Effector memory CD4-positive, alpha-beta T cell (primary cell): ENCODE results near the gene NOS2.

Experiments
- DNase-seq, 3 donors: peaks; one replicate each; pipeline ENCODE4 v3.0.0-alpha.2; 2020
- H3K27ac ChIP-seq: 2 replicates; pipeline ENCODE4 v1.7.0; 2013; ENCODE audit warnings: mild to moderate bottlenecking, low read length, moderate library complexity; ENCODE audit not compliant: insufficient read depth, poor library complexity, severe bottlenecking
- H3K27me3 ChIP-seq: replicated peaks from 2 replicates; pipeline ENCODE4 v1.7.0; 2013; ENCODE audit warnings: mild to moderate bottlenecking, low read length; ENCODE audit not compliant: insufficient read depth, control insufficient read depth, poor library complexity, severe bottlenecking
- H3K36me3 ChIP-seq: 2 replicates; pipeline ENCODE4 v1.7.0; 2013; ENCODE audit warnings: mild to moderate bottlenecking, low read length, moderate library complexity; ENCODE audit not compliant: control insufficient read depth, insufficient read depth
- H3K4me1 ChIP-seq: 2 replicates; pipeline ENCODE4 v1.7.0; 2013; ENCODE audit warnings: low read length, mild to moderate bottlenecking; ENCODE audit not compliant: control insufficient read depth, insufficient read depth, poor library complexity, severe bottlenecking
- H3K4me3 ChIP-seq: 2 replicates; pipeline ENCODE4 v1.7.0; 2013; ENCODE audit warnings: low read length, low read depth, mild to moderate bottlenecking; ENCODE audit not compliant: insufficient read depth, poor library complexity, severe bottlenecking
- H3K9me3 ChIP-seq: 2 replicates; pipeline ENCODE4 v1.7.0; 2013; ENCODE audit warnings: mild to moderate bottlenecking, low read length, moderate library complexity; ENCODE audit not compliant: control insufficient read depth

The NOS2 gene

DNA sequence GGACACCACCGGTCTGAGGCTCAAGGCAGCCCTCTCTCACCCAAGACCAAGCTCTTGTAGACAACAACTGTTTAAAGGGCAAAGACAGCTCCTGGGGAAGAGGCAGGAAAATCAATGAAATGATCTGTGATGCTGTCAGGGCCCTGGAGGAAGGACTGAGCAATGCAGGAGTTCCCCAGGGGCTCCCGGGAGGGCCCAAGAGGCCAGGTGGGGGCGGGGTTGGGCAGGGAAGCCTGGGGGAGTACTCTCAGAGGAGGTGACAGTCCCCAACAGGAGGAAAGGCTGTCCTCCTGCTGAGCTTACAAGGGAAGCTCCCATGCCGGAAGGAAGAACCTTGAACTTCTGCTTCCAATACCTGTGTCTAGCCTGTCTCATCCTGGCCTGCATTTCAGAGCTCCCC lies 8.3 kb upstream of the NOS2 start:
- no peaks in the 10 kb centered on the region for H3K27me3 ChIP-seq
- H3K9me3 ChIP-seq = no peaks in the 10 kb centered on the region
- H3K36me3 ChIP-seq = no peaks in the 10 kb centered on the region
- H3K27ac ChIP-seq = peak overlapping the region; percentile 61
- H3K4me3 ChIP-seq = no peak overlapping the region
- H3K4me1 ChIP-seq = peaks cover 21% of the 10 kb centered on the region
- DNase-seq = no peak

DNA sequence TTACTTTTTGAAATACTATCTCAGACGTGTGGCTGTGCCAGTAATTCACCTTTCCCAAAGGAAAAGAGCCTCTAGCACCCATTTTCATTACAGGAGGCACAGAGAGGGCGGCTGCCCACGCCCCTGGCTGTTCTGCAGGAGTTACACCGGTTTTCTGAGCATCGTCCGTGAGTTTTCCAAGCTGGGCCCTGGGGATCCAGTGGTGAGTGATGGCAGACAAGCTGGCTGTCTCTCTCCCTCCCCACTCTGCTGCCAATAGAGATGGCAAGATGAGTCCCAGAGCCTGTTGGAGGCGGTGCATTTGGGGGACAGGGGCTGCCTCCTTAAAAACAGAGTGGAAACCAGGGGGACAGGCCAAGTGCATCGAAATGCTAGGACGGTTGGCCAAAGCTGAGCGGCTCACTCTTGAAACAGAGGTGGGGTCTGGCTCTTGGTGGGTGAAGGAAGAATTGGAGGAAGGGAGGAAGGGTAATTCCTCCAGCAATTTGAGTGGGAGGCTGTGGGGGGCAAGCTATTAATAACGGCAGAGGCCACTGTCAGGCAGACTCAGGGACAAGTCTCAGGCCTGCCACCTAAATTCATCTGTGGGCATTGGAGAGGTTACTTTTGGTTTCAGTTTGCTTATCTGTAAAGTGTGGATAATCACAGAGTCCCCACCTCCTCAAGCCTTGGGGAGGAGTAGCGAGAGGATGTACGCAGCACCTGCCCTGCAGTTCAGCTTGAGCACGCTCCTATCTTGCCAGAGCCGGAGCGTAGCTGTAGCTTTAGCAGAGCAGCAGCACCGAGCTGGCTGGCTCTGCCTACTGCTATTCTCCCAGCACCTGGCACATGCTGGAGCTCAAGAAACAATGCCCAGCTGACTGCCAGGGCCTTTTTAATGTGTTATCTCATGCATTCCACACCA lies 7.5 kb upstream of the NOS2 start:
- DNase-seq = peak; percentile 9 to 59 (median 44)
- H3K4me1 ChIP-seq = peaks cover 21% of the 10 kb centered on the region
- peak overlapping the region; percentile 34 for H3K4me3 ChIP-seq
- H3K27ac ChIP-seq = peak overlapping the region; percentile 61
- H3K27me3 ChIP-seq = no peaks in the 10 kb centered on the region
- H3K9me3 ChIP-seq = no peaks in the 10 kb centered on the region
- H3K36me3 ChIP-seq = no peaks in the 10 kb centered on the region

DNA sequence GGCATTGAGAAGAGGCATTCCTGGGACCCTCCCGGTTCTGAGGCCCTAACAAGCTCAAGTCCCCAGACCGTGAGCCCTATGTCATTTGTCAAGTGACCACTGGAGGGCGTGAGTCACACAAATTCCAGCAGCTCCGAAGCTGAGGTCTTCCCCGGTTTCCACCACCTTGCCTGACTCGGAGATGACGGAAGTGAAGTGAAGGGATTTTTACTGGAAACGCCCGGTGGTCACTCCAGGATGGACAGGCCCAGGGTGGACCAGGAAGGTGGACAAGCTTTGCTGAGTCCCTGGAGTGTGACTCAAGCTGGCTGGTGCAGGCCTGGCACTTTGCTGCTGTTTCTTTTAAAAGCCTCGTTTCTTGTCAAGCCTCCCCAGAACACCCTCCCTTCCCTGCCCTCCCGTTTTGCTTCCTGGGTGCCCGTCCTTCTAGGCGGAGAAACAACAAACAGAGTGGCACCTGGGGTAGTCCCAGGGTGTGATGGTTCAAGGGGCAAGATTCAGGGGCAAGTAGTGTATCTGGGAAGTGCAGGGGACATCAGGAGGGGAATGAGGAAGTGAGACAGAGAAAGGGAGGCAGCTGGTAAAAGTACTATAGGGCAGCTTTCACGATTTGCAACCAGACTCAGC lies 5.3 kb upstream of the NOS2 start:
- Histone ChIP-seq H3K4me3 (peak overlapping the region; percentile 50), H3K27me3 (no peaks in the 10 kb centered on the region), H3K4me1 (peaks cover 21% of the 10 kb centered on the region), H3K27ac (peak overlapping the region; percentile 60), H3K9me3 (no peaks in the 10 kb centered on the region), H3K36me3 (no peaks in the 10 kb centered on the region)
- DNase-seq = peak; percentile 57 to 69 (median 59)

DNA sequence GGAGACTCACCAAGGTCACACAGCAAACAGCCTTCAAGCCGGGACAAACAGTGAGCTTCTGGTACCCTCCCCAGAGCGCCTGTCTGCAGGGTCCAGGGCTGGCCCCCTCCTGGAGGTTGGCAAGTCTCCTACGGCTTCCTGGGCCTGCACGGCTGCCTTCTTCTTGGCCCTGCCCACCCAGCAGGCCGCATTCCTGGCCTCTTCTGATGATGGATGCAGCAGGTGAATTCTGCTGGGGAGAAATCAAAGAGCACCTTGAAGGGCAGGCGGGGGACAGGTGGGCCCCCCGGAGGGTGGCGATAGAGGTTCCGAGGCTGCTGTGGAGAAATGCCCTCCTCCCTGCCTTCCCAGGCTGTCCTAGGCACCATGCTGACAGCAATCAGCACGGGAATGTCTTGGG lies 3.8 kb upstream of the NOS2 start:
- Histone ChIP-seq H3K4me1 (peaks cover 21% of the 10 kb centered on the region), H3K36me3 (no peaks in the 10 kb centered on the region), H3K9me3 (no peaks in the 10 kb centered on the region), H3K4me3 (no peak overlapping the region), H3K27me3 (no peaks in the 10 kb centered on the region), H3K27ac (no peak overlapping the region)
- DNase-seq = no peak

DNA sequence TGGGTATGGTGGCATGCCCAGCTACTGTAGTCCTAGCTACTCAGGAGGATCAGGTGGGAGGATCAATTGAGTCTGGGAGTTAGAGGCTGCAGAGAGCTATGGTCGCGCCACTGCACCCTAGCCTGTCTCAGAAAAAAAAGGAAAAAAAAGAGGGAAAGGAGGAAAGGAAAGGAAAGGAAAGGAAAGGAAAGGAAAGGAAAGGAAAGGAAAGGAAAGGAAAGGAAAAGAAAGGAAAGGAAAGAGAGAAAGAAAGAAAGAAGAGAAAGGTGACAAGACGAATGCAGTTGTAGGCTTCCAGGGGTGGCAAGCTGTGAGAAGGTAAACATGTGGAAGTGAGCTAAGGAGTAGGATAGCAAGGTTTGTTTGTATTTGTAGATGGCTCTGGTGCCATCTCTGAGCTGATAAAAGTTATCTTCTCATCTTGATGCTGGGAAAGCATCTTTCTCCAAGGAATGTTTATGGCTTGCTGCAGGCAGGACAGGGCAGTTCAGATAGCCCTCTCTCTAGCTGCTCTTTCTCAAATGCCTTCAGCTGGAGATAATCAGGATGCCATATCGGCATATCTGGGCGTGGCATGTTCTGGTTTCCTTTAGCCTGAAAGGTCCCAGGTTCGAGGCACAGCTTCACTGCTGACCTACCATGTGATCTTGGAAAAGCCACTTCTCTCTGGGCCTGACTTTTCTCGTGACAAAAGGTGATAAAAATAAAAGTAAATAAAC lies 2.8 kb upstream of the NOS2 start:
- H3K36me3 ChIP-seq = no peaks in the 10 kb centered on the region
- H3K4me1 ChIP-seq = peaks cover 15% of the 10 kb centered on the region
- no peaks in the 10 kb centered on the region for H3K9me3 ChIP-seq
- H3K27me3 ChIP-seq = no peaks in the 10 kb centered on the region
- H3K4me3 ChIP-seq = no peak overlapping the region
- no peak for DNase-seq
- H3K27ac ChIP-seq = no peak overlapping the region

DNA sequence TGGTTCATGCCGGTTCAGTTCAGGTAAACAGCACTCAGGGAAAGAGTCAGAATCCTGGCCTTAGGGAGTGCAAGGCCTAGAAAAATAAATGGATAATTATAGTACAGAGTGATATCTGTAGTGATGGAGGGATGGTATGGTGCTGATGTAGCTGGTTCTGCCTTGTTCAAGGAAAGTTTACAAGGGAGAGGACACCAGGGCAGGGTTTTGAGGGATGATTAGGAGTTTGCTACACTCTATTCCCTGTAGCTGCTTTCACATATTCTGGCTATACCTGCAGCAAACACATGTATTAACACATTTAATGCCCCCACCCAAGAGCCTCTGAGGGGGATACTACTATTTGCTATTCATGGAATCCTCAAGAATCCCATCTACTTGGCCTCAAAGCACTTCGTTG lies 1.7 kb upstream of the NOS2 start:
- Histone ChIP-seq H3K27me3 (no peaks in the 10 kb centered on the region), H3K4me3 (no peak overlapping the region), H3K9me3 (no peaks in the 10 kb centered on the region), H3K4me1 (peaks cover 6% of the 10 kb centered on the region), H3K27ac (no peak overlapping the region), H3K36me3 (no peaks in the 10 kb centered on the region)
- no peak for DNase-seq

DNA sequence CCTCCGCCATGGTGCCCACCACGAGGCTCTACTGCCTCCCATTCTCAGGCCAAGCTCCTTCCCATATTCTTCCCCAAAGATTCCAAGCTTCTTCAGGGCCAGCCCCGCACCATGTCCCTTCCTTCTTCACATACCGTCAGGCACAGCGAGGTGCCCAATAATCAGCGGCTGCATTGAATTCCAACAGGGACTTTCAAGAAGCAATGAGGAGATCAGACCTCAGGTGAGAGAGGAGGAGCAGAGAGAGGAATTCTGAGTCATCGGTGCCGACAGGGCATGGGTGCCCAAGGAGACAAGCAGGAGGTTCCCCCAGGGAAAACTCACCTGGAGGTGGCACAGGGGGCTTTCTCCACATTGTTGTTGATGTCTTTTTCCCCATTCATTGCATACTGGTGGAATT lies 2.0 kb downstream of the NOS2 start:
- Histone ChIP-seq H3K9me3 (no peaks in the 10 kb centered on the region), H3K27me3 (peaks cover 12% of the 10 kb centered on the region), H3K4me1 (peaks cover 6% of the 10 kb centered on the region), H3K4me3 (no peak overlapping the region), H3K36me3 (no peaks in the 10 kb centered on the region), H3K27ac (no peak overlapping the region)
- DNase-seq = no peak

DNA sequence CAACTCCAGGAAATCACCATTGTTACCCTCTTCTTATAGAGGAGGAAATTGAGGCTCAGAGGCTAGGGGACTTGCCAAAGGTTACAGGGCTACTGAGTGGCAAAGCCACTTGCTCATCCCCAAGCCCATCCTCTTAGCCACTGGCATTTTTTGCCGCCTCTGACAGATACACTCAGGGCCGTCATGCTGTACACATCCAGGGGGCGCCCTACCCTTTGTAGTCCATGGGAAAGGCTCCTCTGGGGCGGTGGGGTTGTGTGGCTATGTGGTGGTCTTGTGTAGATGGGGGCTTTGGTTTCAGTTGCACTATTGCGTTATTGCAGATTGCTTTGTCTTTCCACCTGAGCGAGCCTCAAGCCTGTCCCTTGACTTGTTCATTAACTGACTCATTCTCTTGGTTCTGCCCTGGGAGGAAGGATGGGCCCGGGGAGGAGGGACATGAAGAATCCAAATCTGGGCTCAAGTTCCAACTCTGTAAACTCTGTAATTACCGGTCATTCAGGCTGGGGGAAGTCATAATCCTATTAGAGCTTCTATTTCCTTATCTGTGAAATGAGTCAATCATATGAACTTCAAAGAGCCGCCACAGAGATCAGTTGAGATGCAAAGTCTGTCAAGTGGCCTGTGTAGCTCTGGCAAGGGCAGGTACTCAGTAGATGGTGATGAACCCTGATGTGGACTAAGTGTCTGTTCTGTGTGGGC lies 2.8 kb downstream of the NOS2 start:
- Histone ChIP-seq H3K27ac (no peak overlapping the region), H3K27me3 (peaks cover 19% of the 10 kb centered on the region), H3K9me3 (no peaks in the 10 kb centered on the region), H3K36me3 (no peaks in the 10 kb centered on the region), H3K4me1 (peaks cover 8% of the 10 kb centered on the region), H3K4me3 (no peak overlapping the region)
- DNase-seq = no peak

DNA sequence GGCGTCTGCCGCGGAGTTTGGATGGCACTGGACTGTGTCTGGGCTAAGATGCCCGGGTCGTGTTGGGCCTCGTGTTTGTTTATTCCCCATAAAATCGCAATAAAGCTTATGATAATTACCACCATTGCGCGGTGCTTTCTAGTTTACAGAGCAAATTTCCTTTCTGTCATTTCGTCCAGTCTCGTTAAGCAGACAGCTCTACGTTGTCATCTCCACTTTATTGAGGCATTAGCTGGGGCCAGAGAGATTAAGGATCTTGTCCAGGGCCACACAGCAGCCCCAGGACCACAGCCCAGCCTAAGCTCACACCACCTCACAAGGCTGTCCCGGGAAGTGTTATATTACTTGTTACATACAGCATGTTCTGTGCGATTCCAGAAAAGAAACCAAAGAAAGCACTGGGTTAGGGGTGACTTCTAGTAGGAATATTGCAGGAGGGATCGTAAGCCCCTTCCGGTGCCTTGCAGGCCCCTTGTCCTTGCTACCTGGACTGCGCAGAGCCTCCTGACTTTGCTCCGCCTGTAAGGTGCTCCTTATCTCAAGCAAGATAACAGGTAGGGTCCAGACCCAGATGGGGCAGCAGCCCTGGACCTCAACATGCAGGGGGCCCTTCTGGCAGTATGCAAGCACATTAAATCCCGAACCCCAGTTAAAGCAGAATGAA lies 6.3 kb downstream of the NOS2 start:
- Histone ChIP-seq H3K9me3 (no peaks in the 10 kb centered on the region), H3K4me3 (no peak overlapping the region)

More for the DNA sequence above, 6.3 kb downstream of the NOS2 start:
- no peaks in the 10 kb centered on the region for H3K36me3 ChIP-seq
- no peak overlapping the region for H3K27ac ChIP-seq
- H3K4me1 ChIP-seq = peaks cover 8% of the 10 kb centered on the region
- no peak for DNase-seq
- peaks cover 22% of the 10 kb centered on the region for H3K27me3 ChIP-seq
